ENCODE measurements around the gene MAP3K4.

DNA sequence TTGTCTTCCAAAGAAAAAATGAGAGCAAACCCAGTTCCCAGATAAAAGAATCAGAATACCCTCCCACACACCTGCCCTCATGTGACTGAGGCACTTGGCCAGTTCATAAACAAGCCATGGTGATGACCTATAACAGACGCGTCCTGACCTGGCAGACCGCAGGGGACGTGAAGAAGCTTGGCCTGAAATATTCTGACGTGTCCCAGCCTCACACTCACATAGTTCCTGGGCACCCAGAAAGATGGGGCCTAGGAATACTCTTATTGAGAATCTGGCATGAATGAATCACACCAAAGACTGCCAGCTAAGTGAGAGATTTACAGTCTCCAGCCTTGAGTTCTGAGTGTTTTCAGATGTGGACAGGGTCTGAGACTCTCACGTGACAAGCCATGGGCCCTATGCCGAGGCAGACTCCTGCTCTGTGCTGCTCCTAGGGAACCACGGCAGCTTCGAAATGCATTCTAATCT lies 17.2 kb upstream of the MAP3K4 start:
- TF ChIP-seq, protein P1, sequence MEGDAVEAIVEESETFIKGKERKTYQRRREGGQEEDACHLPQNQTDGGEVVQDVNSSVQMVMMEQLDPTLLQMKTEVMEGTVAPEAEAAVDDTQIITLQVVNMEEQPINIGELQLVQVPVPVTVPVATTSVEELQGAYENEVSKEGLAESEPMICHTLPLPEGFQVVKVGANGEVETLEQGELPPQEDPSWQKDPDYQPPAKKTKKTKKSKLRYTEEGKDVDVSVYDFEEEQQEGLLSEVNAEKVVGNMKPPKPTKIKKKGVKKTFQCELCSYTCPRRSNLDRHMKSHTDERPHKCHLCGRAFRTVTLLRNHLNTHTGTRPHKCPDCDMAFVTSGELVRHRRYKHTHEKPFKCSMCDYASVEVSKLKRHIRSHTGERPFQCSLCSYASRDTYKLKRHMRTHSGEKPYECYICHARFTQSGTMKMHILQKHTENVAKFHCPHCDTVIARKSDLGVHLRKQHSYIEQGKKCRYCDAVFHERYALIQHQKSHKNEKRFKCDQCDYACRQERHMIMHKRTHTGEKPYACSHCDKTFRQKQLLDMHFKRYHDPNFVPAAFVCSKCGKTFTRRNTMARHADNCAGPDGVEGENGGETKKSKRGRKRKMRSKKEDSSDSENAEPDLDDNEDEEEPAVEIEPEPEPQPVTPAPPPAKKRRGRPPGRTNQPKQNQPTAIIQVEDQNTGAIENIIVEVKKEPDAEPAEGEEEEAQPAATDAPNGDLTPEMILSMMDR (IDR thresholded peaks at IDR 0.05): no peak
- TF ChIP-seq POLR2A (IDR thresholded peaks at IDR 0.05): no peak
